Ishikawa (cell line): ENCODE measurements around the gene PEPD.

ENCODE experiments used
- CEBPB ChIP-seq: IDR thresholded peaks from 2 replicates; pipeline ENCODE4 v1.6.1; 2012
- CREB1 ChIP-seq: IDR thresholded peaks from 2 replicates; pipeline ENCODE4 v1.6.1; 2012; ENCODE audit warnings: low read depth
- EGR1 ChIP-seq: IDR thresholded peaks from 2 replicates; pipeline ENCODE4 v1.6.1; 2012
- EP300 ChIP-seq: IDR thresholded peaks from 2 replicates; pipeline ENCODE4 v1.6.1; 2012; ENCODE audit warnings: borderline replicate concordance
- FOXM1 ChIP-seq: IDR thresholded peaks from 2 replicates; pipeline ENCODE4 v1.6.1; 2012; ENCODE audit warnings: low read depth, borderline replicate concordance
- NFIC ChIP-seq: IDR thresholded peaks from 2 replicates; pipeline ENCODE4 v1.6.1; 2012
- RAD21 ChIP-seq: IDR thresholded peaks from 2 replicates; pipeline ENCODE4 v1.6.1; 2012; ENCODE audit warnings: low read depth
- TAF1 ChIP-seq: IDR thresholded peaks from 2 replicates; pipeline ENCODE4 v1.6.1; 2012; ENCODE audit warnings: low read depth, mild to moderate bottlenecking
- TCF12 ChIP-seq: IDR thresholded peaks from 2 replicates; pipeline ENCODE4 v1.6.1; 2012; ENCODE audit warnings: low read depth
- TEAD4 ChIP-seq: IDR thresholded peaks from 2 replicates; pipeline ENCODE4 v1.6.1; 2012
- YY1 ChIP-seq: IDR thresholded peaks from 2 replicates; pipeline ENCODE4 v1.6.1; 2012; ENCODE audit warnings: low read depth
- ZBTB7A ChIP-seq: IDR thresholded peaks from 2 replicates; pipeline ENCODE4 v1.6.1; 2012; ENCODE audit warnings: low read depth
- TF ChIP-seq, protein P1 (sequence below): IDR thresholded peaks from 2 replicates; pipeline ENCODE4 v1.6.1; 2012
- TF ChIP-seq, protein P2 (sequence below): IDR thresholded peaks from 2 replicates; pipeline ENCODE4 v1.6.1; 2012
- TF ChIP-seq, protein P3 (sequence below): IDR thresholded peaks from 2 replicates; pipeline ENCODE4 v1.6.1; 2012; ENCODE audit warnings: low read depth, mild to moderate bottlenecking

PEPD gene

DNA sequence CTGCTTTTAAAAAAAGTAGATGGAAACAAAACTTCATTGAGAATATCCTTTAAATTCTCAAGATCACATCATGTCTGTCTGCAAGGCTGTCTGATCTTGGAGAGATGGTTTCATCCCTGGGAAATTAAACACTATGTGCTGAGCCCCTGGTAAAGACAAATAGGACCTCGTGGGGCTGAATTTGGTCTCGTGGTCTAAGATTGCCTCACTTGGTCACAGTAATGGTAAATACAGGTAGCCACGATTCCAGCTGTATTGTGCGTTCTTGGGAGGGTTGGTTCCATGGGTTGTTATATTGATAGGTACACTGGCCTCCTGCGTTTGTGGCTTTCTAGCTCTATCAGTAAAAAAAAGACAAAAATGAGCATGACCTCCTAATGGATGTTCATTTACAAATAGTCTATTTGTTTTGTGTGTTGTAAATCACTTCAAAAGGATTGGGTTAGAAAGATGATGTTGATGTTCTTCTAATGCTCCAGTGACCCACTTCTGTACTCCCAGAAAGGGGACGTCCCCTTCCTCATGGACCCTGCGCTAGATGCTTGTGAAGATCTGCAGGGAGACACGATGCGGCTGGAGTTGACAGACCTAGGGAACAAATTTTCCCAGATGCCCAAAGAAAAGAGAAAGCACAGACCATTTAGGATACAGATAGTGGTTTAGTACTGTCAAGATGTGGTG, 146.3 kb downstream of the PEPD start:
- TF ChIP-seq, protein P1, sequence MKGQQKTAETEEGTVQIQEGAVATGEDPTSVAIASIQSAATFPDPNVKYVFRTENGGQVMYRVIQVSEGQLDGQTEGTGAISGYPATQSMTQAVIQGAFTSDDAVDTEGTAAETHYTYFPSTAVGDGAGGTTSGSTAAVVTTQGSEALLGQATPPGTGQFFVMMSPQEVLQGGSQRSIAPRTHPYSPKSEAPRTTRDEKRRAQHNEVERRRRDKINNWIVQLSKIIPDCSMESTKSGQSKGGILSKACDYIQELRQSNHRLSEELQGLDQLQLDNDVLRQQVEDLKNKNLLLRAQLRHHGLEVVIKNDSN: no peak
- TF ChIP-seq ZBTB7A (no peak), NFIC (no peak), TCF12 (no peak), CEBPB (no peak), FOXM1 (no peak), EGR1 (no peak), TAF1 (no peak), CREB1 (no peak), YY1 (no peak), EP300 (no peak), RAD21 (no peak), TEAD4 (no peak)
- TF ChIP-seq, protein P2, sequence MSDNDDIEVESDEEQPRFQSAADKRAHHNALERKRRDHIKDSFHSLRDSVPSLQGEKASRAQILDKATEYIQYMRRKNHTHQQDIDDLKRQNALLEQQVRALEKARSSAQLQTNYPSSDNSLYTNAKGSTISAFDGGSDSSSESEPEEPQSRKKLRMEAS: no peak
- TF ChIP-seq, protein P3, sequence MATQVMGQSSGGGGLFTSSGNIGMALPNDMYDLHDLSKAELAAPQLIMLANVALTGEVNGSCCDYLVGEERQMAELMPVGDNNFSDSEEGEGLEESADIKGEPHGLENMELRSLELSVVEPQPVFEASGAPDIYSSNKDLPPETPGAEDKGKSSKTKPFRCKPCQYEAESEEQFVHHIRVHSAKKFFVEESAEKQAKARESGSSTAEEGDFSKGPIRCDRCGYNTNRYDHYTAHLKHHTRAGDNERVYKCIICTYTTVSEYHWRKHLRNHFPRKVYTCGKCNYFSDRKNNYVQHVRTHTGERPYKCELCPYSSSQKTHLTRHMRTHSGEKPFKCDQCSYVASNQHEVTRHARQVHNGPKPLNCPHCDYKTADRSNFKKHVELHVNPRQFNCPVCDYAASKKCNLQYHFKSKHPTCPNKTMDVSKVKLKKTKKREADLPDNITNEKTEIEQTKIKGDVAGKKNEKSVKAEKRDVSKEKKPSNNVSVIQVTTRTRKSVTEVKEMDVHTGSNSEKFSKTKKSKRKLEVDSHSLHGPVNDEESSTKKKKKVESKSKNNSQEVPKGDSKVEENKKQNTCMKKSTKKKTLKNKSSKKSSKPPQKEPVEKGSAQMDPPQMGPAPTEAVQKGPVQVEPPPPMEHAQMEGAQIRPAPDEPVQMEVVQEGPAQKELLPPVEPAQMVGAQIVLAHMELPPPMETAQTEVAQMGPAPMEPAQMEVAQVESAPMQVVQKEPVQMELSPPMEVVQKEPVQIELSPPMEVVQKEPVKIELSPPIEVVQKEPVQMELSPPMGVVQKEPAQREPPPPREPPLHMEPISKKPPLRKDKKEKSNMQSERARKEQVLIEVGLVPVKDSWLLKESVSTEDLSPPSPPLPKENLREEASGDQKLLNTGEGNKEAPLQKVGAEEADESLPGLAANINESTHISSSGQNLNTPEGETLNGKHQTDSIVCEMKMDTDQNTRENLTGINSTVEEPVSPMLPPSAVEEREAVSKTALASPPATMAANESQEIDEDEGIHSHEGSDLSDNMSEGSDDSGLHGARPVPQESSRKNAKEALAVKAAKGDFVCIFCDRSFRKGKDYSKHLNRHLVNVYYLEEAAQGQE: no peak

DNA sequence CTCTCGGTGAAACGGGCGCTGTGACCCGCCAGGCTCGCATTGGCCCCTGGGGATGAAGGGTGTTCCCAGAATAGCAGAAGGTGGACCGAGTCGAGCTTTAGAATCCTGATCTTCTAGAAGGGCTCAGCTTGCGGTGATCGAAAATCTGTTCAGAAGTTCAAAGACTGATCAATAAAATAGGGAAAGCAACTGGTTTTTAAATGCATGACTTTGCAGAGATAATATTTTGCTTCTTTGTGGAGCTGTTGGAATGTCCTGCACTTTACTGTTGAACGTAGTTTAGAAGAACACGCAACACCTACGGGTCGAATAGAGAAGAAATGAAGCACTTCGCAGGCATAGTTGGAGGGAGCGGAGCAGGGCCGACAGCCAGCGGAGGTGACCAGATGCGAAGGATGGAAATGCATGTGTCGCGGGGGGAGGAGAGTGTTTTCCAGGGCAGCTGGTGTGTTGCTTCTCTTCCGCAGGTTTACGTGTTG, 147.3 kb downstream of the PEPD start:
- TF ChIP-seq, protein P1: no peak
- TF ChIP-seq EGR1 (no peak), EP300 (no peak), RAD21 (no peak), CEBPB (no peak), TCF12 (no peak), YY1 (no peak), ZBTB7A (no peak), NFIC (no peak), TEAD4 (no peak), CREB1 (no peak), TAF1 (no peak), FOXM1 (no peak)
- TF ChIP-seq, protein P2: no peak
- TF ChIP-seq, protein P3: no peak

DNA sequence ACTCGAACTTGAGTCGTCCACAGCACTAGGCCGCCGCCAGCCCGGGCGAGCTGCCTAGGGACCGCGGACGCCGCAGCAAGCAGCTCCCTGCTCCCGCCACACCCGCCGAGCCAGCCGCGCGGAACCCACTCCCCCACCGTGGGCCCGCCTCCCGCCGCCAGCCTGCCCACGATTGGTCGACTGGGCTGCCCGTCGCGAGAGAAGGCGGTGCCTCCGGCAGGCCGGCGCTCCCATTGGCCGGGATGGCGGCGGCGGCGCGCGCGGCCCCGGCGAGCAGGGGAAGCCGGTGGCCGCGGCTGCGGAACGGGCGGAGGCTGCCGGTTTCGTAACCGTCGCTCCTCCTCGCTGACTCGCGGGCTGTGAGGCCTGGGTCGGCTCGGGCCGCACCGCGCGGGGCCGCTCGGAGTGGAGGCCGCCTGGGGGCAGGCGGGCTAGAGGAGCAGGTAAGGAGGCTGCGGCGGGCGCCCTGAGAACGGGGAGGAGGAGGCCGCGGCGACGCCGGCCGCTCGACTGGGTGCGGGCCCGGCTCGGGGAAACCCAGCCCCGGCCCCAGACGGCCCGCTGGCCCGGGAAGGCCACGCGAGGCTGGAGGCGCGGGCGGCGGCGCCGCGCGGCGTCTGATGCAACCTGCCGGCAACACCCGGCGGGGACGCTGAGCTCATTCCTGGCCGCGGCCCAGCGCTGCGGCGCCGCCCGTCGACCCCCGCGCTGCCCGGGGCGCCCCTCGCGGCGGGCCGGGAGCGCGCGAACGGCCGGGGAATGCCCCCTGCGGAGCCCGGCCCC, 147.9 kb downstream of the PEPD start, which contains the start of gene CEBPG:
Gene CEBPG (plus strand): TSS at position 257 of the 783 bp plus-strand sequence. CDS start 5,531 bp downstream, outside the sequence.
- TF ChIP-seq CREB1: no peak
- no peak for TF ChIP-seq TEAD4
- TF ChIP-seq TCF12: peak; percentile 21; the same call in 1 of the 2 replicates
- TF ChIP-seq CEBPB: peak; percentile 63; the same call in 1 of the 2 replicates
- TF ChIP-seq, protein P3: no peak; the same call in 1 of the 2 replicates
- TF ChIP-seq, protein P1: no peak
- peak; percentile 50 for TF ChIP-seq TAF1
- TF ChIP-seq, protein P2: peak; percentile 36; the same call in 1 of the 2 replicates
- no peak for TF ChIP-seq ZBTB7A
